GM12891 (cell line): ENCODE data around the gene PPFIBP1.

ENCODE experiments used
- PAX5 ChIP-seq: IDR thresholded peaks from 2 replicates; pipeline ENCODE4 v1.6.1; 2011; ENCODE audit warnings: low read length, moderate library complexity, mild to moderate bottlenecking; ENCODE audit not compliant: insufficient read depth, severe bottlenecking
- POLR2A ChIP-seq: IDR thresholded peaks from 2 replicates; pipeline ENCODE4 v1.6.1; 2011; ENCODE audit warnings: low read depth, low read length, control low read depth
- POLR2AphosphoS5 ChIP-seq: IDR thresholded peaks from 2 replicates; pipeline ENCODE4 v1.6.1; 2011; ENCODE audit warnings: low read depth, low read length, control low read depth
- POU2F2 ChIP-seq: IDR thresholded peaks from 2 replicates; pipeline ENCODE4 v1.6.1; 2011; ENCODE audit warnings: low read depth, mild to moderate bottlenecking, control low read depth, low read length, moderate library complexity
- SPI1 ChIP-seq: IDR thresholded peaks from 2 replicates; pipeline ENCODE4 v1.6.1; 2011; ENCODE audit warnings: low read depth, low read length, control low read depth
- TAF1 ChIP-seq: IDR thresholded peaks from 2 replicates; pipeline ENCODE4 v1.6.1; 2011; ENCODE audit warnings: low read depth, low read length, control low read depth

GRCh38 chr12:27537855-27538675 is 14.1 kb downstream of the PPFIBP1 start:
- no peak for TF ChIP-seq POLR2A
- TF ChIP-seq POLR2AphosphoS5, result no peak
- no peak for TF ChIP-seq TAF1
- no peak for TF ChIP-seq SPI1
- no peak for TF ChIP-seq PAX5
- no peak for TF ChIP-seq POU2F2
